Stimulated activated CD8-positive, alpha-beta memory T cell treated with anti-CD3 and anti-CD28 coated beads, Interleukin-4, amount 100 ng/mL, for 24 hours (primary cell): ENCODE results near the gene NRF1.
"Not testable (repeated sequence)": the region's sequence is repeated elsewhere in the genome, so short reads cannot be mapped to it uniquely, and the experiment has no call there.

Experiments used
- DNase-seq: peaks from one replicate; pipeline ENCODE4 v3.0.0-alpha.2; 2020; ENCODE audit warnings: low read depth

NRF1 gene

DNA sequence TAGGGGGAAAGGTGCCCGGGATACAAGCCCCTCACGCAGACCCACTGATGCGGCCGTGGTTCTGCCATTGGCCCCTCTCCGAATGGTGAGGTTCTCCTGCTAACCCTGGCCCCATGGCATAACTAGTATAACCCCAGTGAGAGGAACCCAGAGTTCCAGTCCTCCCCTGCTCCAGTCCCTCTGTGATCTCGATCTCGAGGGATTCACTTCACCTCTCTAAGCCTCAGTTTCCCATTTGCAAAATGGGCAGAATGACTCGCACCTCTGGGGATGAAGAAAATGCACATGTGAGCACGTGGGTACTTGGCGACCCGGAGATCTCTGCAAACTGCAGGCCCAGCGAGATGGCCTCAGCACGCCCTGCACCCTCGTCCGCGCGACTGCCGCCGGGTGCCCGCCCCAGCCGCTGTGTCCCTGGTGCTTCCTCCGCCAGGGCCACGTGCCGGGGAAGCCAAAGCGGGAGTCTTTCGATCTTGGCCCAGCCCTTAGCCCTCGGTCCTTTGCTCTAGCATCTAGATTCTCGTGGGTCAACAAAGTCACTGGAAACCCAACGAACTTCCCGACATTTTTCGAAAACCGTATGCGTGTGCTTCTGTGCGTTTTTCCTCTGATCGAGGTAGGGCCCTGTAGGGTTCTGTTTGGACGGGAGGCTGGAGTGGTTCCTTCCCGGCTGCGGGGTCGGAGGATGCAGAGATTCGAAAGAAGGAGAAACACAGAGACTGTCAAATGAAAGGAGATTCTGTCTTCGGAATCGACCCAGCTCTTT lies 171.5 kb downstream of the NRF1 start:
- DNase-seq: no peak

DNA sequence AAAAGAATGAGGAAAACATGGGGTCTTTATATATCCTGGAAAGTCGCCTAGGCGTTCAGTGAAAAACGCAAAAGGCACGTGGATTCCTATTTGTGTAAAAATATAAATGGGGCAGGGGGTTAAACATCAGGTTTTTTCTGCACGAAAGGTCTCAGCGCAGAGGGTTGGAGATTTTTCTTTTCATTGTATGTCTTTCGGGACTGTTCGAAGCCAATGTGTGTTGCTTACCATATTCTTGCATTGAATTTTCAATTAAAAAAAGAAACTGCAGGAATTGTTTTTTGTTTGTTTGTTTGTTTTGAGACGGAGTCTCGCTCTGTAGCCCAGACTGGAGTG lies 172.0 kb downstream of the NRF1 start:
- no peak for DNase-seq

DNA sequence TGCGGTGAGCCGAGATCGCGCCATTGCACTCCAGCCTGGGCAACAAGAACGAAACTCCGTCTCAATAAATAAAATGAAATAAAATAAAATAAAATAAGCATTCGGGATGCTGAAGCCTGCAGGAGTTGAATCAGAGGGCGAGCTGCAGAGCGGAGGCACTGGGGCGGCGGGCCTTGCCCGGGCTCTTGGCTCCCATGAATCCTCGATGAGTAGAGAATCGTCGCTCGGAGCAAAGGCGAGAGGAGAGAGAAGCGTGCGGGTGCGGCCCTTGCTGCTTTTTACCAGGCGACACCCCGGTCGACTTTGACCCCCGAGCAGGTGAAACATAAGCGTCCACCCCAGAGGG lies 172.9 kb downstream of the NRF1 start:
- DNase-seq: no peak

DNA sequence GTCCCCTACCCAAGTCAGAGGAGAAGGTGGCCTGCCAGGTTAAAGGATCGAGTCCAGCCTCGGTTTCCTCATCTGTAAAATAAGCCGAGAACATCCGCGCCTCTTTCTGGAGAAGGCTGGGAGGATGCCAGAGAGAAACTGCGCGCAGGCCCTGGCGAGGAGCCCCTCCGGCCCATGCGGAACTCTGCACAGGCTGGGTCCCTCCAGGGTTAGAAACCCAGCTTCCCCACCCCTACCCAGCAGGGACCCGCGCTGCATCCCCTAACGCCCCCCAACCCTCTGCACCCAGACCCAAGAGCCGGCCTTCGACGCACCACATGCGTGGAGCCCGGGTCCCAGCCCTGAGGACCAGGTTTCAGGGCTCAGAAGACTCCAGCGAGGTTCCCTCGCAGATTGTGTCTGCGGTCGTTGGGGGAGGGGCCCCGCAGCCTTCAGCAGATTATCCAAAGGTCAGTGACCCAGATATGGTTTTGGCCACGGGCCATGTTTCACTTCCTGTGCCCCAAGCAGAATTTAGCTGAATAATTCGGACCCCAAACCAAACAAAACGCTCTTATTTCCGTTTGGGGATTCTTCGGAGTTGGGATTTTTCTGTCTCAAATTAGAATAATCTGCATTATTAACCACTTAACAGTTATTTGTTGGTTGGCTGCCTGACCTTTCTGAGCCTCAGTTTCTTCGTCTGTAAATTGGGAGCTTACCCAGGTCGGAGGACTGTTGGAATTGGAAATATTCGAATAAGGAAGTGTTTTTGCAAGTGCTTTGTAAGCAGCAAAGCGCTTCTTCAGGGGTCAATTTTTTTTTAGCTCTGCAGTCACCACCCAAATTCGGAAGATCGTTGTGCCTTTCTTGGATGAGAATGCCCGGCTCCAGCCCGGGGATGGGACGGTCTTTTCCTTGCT lies 173.5 kb downstream of the NRF1 start:
- DNase-seq: no peak

DNA sequence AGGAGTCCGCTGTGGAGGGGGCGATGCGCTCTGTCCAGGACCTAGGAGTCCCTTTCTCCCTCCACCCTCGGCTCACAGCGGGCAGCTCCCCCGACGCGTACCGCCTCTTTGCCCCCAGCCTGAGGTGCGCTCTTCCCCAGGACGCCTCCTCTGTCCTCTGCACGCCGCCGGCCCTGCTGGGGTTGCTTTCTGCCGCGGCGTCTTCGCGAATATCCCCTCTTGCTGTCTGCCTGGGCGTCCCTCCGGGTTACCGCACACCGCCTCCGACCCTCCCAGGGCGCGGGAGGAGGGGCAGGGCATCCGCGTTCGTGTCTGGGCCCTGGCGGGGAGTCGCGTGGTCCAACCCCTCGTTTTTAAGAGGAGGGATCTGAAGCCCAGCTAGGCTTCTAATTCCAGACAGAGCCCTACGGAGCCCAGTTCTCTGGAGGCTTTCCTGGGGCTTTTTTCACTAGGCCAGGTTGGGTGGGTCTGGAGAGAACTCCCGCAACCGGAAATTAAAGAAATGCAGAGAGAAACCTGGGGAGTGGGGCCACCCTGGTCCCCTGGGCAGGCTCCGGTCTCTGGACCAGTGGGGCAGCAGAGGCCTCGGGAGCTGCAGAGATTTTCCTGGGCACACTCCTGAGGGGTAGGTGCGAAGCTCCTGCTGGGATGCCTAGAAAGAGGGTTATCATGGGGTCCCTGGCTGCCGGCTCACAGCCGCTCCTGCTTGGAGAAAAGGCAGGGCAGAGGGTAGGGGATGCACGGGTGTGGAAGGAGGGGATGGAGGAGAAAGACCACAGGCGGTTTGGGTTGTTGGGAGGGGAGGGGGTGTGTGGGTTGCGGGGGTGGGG lies 174.4 kb downstream of the NRF1 start:
- DNase-seq: no peak

DNA sequence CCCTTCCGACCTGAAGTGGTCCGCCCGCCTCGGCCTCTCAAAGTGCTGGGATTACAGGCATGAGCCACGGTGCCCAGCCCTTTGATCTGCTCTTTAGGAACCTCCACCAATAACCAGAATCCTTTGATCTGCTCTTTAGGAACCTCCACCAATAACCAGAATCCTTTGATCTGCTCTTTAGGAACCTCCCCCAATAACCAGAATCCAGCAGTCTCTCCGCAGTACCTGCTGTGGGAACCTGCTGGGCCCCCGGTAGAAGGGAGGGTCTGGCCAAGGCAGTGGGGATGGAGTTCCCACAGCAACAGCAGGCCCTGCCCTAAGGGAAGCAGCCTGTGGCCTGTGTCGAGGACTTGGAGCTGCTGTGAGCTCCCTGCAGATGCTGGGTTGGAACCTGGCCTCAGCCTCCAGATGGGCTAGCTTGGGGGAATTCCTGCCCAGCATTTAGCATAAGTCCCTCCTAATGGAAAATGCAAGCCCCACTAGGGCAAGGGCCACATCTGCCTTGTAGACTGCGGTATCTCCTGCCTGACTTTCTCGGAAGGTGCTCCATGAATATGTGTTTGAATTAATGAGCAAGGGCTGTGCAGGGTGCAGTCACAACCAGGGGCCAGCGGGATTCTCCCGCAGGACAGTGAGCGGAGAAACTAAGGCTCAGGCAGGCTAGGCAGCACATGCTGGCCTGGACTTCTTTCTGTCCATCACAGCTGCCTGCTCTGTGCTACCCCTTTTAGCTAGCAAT lies 175.5 kb downstream of the NRF1 start:
- DNase-seq: no peak

DNA sequence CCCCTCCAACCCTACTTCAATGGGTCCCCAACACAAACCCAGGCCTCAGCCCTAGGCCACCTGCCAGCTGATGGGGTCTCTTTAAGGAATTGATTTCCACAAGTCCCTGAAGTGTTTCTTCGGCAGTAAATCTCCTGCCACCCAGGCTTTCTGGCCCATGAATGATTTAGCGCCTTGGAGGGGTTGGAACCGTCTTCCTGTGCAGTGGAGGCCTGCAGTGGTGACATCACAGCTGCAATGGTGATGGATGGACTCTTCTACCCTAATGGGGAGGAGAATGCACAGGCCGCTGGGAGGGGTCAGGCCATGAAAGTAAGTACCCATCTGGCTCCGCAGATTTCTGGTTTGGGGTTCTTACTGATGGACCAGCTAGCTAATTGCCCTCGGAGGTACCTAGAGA lies 177.5 kb downstream of the NRF1 start:
- DNase-seq: no peak

DNA sequence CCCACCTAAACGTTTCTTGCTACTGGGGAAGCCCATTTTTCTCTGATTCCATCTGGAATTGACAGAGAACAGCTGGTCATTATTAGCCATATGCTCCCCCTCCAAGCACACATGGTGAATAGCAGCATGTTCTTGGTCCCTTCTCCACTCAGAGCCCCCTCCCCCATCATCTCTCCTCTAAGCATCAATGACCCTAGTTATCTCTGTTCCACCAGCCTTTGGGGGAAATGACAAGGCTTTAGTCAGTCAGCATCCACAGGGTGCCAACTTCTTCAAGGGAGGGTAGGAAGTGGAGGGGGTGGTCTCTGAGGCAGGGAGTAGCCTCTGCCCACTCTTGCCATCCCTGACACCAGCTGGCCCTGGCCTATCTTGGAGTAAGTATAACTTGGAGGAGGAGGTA lies 178.1 kb downstream of the NRF1 start:
- DNase-seq: no peak

DNA sequence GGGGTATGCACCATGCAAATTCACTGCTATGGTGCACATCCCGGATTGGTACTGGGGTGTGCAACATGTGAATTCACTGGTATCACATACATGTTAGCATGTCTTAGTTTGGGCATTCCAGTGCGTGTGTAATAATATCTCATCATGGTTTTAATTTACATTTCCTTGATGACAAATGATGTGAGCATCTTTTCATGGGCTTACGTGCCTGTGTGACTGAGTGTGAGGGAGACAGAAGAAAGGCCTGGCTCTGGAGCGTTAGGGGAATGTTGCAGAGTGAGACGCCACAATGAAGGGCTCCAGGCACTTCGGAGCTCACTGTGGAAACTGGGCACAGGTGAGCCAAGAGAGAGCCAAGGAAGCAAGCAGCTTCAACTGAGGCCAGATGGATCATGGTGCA lies 178.6 kb downstream of the NRF1 start:
- no peak for DNase-seq

DNA sequence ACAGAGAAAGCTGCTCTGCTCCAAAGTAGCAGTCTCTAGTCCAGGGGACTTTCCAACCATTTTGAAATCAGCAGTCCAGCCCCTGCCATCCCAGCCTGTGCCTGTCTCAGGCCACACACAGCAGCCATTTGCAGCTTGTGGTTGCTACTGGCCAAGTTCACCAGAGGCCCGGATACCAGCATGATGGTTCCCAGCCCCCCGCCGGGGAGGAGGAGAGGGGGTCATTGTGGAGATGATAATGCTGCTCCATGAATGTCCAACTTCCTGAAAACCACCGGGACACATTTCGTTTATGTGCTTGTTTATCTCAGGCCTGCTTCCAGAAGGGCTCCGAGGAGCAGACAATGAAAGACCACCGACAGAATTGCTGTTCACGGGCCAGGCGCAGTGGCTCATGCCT lies 181.2 kb downstream of the NRF1 start:
- DNase-seq: no peak

DNA sequence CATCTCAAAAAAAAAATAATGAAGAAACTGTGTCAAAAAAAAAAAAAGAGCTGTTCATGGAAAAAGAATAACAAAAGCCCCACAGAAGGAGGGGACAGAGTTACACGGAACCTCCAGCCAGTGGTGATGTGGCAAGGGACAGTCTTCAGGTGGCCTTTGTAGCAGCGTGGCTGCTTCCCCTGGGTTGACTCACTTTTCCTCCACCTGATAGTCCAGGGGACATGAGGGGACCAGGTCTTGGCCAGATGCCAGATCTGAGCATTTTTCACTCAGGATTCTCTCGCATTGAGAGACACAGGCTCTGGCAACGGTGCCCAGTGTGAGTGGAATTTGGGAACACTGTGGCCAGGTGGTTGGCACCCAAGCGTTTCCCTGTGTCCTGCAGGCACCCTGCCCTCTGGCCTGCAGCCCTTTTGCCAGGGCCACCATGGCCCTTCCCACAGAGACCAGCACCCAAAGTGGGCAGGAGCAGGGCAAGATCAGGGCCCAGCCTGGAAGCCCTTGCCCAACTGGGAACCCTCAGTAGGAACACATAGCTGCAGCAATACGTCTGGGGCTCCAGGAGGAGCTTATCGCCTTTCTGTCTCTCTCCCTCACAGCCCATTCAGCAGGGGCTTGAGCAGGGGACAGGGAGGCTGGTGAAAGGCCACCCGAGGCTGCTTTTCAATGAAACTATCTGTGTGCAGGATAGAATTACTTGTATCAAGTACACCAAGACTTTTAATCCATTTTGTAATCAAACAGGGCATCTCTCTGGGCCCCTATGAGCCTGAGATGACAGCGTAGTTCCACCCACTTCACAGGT lies 182.2 kb downstream of the NRF1 start:
- no peak for DNase-seq

DNA sequence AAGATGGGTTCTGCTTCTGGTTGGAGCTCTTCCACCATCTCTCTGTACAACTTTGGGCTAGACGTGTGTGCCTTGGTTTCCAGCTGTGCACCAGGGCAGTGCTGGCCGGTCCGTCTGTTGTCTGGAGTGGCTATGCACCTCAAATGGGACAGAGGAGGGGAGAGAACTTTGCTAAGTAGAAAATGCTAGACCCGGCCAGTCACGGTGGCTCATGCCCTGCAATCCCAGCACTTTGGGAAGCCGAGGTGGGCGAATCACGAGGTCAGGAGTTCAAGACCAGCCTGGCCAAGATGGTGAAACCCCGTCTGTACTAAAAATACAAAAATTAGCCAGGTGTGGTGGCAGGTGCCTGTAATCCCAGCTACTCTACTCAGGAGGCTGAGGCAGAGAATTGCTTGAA lies 182.9 kb downstream of the NRF1 start:
- not testable (repeated sequence) for DNase-seq

DNA sequence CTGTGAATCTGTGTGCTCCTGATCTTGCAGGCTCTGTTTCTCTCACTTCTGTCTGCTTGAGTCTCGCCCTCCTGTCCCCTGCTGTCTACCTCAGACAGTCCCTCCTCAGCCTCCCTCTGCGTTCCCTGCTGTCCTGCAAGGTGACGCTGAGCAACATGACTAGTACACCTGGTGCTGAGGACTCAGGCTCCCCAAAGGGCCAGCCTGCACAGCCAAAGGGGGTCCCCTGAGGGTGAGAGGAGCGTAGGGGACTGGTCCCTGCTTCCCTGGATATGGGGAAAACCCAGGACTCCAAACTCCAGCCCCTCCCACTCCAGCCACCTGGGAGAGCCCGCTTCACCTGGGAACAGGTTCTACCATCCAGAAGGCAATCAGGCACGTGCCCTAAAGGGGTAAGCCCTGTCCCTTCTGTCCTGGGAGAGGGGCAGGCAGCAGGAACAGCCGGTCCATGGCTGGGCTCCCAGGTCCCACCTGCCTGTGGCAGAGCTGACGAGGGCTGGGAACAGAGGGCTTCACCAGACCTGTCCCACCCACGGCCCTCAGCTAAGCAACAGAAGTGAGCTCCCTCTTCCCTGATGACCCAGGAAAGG lies 184.8 kb downstream of the NRF1 start:
- DNase-seq: no peak

DNA sequence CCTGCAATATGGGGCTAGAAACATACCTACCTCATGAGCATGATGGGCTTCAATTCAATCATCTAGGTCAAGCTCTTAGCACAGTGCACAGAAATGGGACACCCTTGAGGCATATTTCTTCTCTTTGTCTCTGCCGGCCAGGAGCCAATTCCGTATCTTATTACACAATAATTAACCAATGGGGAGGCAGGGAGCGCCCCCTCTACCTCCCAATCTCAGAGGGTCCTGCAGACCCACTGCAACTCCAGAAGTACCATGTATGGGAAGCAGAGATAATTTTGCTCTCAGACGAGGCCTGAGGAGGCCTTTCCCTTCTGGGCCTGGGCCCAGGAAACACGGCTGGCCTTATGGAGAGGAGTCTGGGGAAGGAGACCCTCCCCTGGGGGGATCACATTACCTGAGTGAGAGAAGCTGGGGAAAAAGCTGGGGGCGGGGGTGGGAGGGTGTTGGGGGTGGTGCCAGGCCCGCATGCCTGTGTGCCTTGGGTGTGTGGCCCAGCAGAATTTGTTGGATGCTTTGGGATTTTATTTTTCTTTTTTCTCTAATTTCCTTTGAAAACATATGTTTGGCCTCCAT lies 185.8 kb downstream of the NRF1 start:
- DNase-seq: no peak

DNA sequence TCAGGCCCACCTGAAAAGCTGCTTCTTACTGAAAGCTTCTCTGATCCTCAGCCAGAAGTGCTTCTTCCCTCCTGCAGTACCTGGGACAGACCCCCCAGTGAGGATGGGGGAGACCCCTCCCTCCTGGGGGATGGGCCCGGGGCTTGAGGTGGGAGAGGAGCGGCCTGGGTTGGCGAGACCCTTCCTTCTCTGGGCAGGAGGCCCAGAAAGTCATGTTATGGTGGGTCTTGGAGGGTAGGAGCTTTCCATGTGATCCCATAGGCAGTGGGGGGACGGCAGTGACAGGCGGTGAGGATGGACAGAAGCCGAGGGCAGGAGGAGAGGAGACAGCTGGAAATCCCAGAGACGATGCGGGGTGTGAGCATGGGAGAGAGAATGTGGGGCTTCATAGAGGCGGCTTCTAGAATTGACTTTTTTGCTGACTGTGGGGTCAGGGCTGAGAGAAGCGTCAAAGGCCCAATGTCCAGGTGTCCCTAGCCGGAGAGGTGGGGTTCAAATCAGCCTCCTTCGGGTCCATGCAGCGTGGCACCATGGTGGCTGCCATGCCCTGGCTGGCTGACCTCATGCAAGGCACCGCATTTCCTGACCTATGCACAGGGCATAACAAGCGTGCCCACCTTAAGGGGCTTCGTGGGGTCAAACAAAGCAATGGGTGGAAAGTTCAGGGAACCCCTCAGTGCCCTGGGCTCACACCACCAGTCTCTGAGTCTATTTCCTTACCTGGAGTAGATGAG lies 187.3 kb downstream of the NRF1 start:
- no peak for DNase-seq

DNA sequence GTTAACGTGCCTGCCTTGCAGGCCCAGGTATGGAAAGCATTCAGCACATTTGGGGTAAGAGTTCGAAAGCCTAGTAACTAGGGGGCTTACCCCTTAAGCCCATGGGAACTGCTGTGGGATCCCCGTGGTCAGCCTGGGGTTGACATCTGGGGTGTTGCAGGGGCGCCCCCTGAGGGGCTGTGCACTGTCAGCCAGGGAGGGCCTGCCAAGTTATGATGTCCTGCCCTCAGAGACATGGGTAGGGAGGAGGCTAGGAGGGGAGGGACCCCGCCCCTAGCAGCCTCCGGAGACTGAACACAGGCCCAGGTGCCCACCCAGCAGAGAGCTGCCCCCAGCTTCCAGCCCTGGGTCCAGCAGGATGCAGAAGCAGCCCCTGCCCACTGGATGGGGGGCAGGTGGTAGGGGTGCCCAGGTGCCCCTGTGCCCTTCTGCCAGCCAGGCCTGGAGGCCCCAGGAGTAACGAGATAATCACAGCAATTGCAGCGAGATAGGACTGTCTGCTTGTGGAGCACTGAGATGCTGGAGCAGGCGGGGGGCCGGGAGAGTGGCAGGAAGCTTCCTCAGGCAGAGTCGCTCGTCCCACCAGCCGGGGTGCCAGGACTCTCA lies 187.9 kb downstream of the NRF1 start:
- no peak for DNase-seq

DNA sequence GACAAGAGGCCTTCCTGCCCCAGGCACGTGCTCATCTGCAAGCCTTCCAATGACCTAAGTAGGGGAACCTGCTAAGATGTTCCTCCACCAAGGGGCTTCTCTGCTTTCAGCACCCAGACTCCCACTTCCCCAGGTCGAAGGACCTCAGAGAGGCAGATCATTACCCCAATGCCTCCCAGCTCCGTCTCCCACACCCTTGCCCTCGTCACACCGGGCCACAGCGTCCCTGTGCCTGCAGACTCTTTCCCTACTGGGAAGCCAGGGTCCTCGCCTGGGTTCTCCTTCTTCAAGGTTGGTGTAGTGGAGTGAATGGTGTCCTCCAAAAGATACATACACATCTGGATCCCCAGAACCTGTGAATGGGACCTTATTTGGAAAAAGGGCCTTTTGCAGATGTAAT lies 189.4 kb downstream of the NRF1 start:
- DNase-seq: no peak

DNA sequence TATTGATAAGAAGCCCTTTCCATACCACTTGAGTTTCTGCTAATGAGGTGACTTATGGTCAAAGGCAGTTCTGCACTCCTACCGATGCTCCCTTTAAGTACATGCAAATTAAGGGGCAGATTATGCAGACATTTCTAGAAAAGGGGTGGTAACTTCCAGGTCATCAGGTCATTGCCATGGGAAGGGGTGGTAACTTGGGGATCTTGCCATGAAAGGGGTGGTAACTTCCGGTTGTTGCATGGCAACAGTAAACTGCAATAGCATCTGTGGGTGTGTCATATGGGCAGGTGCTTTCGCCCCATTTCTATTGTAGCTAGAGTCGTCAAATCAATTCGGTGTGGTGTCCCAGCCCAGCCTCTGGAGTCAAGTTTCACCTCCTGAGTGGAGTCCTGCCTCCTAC lies 190.4 kb downstream of the NRF1 start:
- DNase-seq: no peak

DNA sequence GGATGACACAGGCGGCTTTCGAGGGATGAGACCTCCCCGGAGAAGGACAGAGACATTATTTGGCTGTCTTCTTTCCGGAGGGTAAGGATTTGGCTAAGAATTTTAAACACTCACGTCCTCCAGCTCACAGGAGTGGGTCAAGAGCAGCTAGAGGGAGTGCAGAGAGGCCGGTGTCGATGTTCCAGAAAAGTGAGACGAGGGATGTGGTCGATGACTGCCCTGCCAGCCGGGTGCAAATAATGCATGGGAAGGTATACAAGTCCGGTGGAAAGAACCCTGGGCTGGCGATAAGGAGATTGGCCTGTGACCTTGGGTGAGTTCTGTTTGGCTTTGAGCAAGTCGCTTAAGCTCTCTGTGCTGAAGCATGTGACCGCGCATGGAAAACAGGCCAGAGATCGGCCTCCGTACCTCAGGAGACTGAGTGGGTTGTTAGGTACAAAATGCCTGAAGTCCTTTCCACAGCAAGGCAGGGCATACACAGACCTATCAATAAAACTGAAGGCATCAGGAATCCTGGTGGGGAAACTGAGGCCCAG lies 192.1 kb downstream of the NRF1 start:
- DNase-seq: no peak
